GM21723 (cell line): ENCODE results near the gene TMPRSS3.
A peak's percentile ranks its signal among the peaks of the same experiment; 100 is the strongest.

Experiments used
- ATAC-seq: cut with Tn5 transposase; IDR thresholded peaks from one replicate; pipeline ENCODE4 v1.9.1; 2021; ENCODE audit warnings: mild to moderate bottlenecking, moderate library complexity; ENCODE audit not compliant: unreplicated experiment

TMPRSS3 gene

DNA sequence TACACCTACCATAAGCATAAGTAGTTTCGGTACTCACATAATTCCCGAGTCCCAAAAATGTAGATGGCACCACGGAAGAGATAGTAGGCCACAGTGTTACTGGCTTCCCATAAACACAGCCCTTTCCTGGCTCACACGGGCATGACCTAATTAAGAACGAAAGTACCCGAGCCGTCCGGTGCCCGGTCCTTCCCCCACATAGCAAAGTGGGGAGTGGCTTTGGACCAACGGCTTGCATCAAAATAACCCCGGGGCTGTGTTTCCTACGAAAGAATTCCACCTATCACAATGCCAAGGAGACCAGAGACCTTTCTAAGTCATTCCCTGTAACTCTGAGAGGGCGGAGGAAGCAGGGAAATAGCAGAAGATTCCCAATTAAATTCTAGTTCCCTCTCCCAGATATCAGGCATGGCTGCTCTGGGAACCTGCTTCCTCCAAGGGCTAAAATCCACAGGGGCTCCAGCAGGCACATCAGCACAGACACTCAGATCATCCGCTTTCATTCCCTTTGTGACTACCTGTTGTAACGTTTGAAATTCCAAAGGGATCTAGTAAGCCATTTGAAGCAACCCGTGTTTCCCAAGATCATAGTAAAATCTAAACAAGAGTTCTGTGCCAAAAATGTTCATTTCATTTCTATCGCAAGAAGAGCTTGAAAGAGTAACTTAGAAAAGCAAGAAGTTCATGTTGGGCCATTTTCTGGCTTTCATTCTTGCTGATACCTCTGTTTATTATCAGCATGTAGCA lies at the start of gene TMPRSS3:
Gene TMPRSS3 (minus strand): TSS at position 148 of the 747 bp plus-strand sequence. CDS start 635 bp downstream, outside the sequence.
- ATAC-seq, result no peak

DNA sequence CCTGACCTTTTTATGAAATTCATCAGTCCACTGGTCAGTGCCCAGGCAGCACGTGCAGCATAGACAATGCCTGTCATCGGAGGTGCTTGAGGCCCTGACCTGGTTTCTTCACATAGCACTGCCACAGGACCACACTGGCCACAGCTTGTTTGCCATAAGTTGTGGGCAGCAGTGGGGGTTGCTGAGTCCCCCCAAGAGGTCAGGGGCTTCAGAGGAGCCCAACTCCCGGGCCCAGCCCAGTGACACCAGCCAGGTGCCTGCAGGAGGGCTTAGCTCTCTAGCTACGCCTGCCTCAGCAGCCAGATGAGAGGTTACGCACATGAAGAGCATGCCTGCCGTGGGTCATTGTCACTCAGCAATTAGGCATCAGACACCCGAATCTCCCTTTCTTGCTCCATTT lies 49.5 kb upstream of the TMPRSS3 start:
- ATAC-seq, result no peak

DNA sequence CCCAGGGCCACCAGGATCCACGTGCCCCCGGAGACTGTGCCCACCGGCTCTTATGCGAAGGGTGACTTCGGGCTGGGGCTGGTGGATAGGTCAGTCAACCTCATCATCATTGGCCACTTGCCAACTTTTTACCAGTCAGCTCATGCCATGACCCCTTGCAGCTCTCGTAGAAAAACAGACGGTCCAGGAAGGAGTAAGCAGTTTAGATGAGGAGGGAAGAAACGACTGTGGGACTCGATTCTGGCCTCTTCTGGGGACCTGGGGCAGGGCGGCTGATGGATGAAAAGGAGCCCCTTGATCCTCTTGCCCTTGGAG lies 48.9 kb upstream of the TMPRSS3 start:
- ATAC-seq, result no peak

DNA sequence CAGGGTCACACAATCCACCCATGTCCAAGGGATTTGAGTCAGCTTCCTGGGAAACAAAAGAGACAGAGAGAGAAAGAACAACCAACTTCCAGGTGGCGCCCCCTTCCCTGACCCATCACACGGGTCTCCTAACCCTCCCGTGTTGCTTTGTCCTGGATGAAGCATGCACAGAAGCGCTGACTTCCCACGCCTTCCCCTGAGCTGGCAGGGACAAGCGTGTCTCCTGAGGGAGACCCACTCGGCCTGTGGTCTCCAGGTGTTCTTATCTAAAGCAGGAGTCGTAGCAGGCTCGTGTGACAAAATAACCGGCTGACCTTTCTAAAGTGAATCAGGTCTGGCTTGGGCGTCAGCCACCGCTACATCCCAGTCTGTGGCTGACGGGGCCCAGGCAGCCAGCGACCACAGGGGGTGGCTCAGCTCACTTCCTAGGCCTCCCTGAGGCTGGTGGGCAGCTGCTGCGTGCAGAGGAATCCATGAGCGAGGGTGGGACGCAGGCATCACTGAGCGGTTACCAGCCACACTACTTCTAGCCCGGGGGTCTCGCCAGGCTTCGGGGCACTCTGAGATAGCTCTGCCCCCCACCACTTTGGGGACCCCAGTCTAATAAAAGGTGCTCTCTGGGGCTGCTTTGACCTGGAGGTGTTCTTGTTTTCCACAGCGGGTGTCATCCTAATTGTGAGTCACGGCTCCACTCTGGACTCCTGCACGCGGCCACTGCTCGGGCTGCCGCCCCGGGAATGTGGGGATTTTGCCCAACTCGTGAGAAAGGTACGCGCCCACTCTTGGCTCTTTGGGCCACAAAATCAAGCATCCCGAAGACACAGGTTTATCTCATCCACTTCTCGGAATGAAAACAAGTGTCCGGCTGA lies 48.3 kb upstream of the TMPRSS3 start:
- no peak for ATAC-seq

DNA sequence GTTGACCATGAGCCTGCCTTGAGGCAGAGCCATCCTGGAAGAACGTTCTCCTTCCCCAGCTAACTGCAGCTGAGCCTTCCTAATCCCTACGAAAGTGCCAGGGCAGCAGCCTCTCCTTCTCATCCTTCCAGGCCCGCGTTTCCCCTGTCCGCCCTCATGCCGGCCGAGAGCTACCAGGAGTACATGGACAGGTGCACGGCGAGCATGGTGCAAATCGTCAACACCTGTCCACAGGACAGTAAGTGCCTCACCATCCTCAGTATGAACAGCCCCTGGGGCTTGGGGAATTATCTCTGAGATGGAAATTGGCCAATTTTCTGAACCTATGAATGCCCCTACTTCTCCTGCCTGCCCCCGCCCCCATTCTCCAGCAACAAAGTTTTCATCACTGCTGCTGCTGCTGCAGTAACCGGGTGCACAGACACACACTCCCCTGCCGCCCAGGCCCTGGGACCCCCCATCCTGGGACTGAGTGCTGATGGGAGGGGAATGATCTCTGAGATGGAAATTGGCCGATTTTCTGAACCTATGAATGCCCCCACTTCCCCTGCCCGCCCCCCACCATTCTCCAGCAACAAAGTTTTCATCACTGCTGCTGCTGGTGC lies 47.4 kb upstream of the TMPRSS3 start:
- ATAC-seq, result no peak

DNA sequence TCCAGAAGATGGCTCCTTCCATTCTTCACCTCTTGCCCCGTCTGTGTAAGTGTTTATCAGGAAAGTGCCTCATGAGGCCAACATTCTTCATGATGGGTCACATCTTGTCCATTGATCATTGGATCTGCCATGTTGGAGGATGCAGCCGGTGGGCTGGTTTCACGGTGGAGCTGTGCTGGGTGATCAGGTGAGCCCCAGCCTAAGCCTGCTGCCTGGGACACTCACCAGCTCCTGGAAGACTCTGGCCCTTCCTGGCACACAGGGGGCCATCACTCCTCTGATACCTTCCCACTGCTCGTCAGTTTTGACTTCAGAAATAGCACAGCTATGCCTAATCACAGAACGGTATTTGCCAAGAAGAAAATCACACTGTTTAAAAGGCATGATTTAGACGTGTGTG lies 46.1 kb upstream of the TMPRSS3 start:
- ATAC-seq, result no peak

DNA sequence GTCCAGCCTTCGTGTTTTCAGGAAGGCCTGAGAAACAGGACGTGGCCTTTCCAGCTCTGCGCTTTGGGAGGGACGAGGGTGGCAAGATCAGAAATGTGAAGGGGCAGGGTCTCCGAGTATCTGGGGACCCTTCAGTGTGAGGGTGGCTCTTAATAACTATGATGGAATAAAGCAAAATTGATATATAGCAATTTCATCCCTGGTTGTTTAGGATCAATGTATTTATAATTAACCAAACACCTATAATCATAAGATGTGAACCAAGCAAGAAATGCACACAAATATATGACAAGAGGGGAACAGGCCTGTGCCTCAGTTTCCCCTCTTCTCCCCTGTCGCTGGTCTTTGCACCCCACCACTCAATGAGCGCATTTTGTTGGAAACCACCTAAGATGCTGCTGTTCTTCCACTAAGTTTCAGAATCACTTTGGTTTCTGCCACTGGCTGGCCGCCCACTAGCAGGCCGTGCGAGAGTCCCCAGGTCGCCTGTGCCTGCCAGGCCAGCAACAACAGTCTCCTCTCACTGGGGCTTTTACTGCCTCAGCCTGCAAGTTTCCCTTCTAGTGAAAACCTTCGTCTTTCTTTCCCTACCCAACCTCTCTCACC lies 44.4 kb upstream of the TMPRSS3 start:
- ATAC-seq, result peak; percentile 70

DNA sequence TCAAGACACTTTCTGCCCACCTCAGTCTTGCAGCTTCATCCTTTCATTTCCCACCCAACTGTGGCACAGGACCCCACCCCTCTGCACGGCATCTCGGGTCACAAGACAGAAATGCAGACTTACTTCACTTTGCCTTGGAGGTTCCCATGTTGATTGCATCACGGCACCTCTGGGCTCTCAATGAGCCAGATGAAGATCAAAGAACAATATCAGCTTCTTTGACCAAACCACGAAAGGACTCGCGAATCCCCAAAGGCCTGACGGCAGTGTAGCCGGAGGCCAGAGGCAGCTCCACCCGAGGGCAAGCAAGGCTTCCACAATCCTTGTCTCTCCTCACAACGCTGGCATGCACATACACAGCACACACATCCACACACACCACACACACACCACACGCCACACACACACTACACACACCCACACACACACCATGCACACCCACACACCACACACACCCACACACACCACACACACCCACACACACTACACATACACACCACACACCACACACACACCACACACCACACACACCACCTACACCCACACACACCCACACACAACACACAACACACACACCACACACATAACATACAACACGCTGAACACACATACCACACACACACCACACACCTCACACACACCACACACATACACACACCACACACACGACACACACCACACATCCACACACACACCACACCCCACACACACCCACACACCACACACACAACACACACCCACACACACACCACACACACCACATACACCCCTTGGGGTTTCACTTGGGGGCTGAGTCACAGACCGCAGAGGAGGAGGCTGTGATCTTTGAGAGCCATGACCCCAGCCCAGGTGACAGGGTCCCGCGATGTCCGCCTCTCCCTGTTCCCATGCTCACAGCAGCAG lies 43.7 kb upstream of the TMPRSS3 start:
- ATAC-seq, result no peak

DNA sequence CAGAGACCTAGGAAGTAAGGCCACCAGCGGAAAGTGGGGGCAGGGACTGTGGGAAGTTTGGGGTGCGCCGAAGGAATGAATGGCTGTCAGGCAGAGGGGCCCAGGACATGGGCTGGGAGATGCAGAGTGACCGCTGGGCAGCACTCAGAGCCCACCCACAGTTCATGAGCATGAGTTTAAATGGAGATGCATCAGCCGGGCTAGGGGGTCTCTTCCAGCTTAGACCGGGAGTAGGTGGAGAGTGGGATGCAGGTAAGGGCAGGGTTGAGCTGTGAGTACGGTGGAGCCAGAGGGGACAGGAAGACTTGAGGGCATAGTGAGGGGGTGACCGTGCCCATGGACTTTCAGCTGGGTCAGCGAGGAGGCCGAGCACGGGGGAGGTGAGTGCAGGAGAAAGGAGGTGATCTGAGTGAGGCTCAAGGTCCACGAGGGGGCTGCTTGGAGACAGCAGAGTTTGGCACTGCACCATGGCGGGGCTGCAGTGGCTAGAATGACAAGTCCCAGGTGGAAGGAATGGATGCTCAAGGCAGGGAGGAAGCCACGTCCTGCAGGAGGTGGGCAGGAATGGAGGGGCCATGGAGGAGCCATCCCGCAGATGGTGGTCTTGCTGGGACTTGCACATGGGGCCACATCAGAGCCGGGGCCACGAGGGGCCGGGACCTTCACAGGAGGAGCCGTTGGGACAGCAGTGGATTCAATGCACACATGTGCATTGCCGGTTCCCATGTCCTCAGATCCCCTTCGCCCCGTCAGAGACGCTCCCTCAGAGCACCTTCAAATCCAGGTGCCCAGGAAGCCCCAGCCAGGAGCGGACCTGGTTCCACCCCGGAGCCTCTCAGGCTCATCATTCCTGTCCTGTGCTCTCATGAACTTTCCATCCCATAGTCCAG lies 42.7 kb upstream of the TMPRSS3 start:
- ATAC-seq, result no peak

DNA sequence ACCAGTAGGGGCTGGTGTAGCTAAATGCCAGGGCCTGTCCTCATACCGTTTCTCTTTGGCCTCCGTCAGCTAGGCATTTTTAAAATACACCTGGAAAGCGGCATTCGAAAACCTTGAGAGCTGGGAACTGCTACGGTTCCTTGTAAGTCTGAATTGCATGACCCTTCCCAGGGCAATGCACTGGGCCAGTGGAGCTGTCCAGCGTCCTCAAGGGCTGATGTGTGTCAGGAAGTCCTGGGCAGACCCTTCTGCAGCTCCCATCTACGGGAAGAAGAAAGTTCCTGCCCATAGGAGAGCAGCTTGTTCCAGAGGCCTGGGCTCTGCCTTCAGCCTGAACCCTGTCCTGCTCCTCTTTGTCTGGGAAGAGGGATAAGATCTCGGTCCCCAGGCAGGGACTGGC lies 41.9 kb upstream of the TMPRSS3 start:
- ATAC-seq, result no peak

DNA sequence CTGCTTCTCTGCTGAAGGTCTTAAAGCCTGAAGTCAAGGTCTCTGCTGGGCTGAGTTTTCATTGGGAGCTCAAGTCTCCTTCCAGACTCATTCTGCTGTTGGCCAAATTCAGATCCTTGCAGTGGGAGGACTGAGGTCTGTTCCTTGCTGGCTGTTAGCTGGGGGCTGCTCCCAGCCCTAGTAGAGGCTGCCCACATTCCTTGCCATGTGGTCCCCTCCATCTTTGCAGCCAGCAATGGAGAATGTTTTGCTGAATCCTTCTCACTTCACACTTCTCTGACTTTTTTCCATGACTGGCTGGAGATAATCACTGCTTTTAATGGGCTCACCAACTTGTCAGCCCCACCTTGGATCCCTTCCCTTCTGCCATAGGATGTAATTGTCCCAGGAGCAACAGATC lies 41.1 kb upstream of the TMPRSS3 start:
- no peak for ATAC-seq

DNA sequence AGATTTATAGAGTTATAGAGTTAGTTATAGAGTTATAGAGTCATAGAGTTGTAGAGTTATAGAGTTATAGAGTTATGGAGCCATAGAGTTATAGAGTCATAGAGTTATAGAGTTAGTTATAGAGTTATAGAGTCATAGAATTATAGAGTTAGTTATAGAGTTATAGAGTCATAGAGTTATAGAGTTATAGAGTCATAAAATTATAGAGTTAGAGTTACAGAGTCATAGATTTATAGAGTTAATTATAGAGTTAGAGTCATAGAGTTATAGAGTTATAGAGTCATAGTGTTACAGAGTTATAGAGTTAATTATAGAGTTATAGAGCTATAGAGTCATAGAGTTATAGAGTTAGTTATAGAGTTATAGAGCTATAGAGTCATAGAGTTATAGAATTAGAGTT lies 40.0 kb upstream of the TMPRSS3 start:
- ATAC-seq, result no peak

DNA sequence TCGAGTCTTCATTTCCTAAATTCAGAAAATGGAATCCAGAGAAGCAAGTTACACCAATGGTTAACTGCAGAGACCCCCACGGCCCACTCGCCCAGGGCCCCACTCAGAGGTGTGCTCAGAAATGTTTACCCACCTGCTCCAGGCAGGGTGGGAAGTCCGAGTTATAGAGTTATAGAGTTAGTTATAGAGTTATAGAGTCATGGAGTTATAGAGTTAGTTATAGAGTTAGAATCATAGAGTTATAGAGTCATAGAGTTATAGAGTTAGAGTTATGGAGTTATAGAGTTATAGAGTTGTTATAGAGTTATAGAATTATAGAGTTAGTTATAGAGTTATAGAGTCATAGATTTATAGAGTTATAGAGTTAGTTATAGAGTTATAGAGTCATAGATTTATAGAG lies 39.5 kb upstream of the TMPRSS3 start:
- ATAC-seq, result no peak

DNA sequence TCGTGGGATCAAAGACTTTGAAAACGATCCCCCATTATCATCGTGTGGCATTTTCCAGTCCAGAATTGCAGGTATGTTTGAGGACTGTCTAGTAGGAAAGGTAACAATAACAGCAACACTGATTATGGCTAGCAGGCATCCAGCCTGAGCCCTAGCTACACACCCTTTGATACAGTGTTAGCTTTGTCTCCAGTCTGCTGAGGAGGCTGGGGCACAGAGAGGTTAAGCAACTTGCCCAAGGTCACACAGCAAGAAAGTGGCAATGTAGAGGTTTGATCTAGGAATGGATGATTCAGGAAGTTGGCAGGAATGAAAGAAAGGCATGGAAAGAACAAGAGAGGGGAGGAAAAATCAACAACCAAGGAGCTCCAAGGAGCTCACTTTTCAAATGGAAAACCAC lies 39.0 kb upstream of the TMPRSS3 start:
- no peak for ATAC-seq

DNA sequence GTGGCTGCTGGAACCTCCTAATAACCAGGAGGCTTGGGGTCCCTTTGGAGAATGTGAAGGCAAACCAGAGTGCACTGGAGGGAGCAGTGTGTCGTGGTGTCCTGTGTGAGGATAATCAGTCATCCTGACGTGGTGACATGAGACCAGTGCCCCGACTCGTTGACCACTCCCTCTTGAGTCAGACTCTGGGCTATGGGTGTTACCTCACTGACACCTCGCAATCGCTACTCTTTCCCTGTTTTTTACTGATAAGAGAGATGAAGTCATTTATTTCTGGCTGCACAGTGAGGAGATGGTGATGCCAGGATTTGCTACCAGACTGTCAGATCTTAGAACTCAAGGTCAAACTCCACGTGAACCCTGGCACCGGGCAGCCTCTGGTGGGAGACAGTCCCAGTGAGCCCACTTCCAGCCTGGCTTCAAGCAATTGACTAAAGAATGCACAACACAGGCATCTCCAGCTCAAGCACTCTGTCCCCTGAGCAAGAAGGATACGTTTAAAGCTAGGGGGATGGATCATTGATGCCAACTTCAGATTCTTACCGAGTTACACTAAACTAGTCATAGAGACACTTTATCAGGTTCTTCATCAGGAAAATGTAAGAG lies 38.2 kb upstream of the TMPRSS3 start:
- no peak for ATAC-seq

DNA sequence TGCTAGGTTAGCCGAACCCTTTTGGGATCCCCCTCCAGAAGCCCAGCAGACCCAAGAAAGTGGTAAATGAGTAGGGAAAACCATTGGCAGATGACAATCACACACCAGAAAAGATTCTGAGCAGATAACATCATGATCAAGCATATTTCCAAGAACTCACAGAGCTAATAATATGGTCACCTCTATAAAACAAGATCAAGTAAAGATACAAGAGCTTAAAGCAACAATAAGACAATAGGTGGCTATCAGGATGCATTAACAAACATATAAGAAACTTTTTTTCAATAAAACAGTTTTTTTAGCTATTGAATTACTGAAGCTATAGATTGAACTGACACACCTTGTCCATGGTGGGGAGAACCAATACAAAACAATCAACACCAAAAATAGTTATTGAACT lies 36.8 kb upstream of the TMPRSS3 start:
- no peak for ATAC-seq

DNA sequence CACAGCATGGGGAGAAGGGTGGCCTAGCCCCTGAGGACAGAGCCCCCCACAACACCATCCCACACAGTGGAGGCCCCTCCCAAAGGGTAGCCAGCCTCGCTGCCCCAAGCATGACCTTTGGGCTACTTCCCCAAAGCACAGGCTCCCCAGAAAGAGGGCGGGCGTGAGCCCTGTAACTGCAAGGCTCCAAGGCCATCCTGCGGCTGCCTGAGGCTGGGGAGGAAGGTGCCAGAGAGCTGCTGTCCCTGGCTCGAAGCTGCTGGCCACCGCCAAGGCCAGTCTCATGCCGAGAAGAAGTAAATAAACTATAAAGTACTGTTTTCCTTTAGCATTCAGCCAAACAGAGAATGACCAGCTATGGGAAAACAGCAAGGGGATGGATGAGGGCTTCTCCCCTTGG lies 35.3 kb upstream of the TMPRSS3 start:
- no peak for ATAC-seq

DNA sequence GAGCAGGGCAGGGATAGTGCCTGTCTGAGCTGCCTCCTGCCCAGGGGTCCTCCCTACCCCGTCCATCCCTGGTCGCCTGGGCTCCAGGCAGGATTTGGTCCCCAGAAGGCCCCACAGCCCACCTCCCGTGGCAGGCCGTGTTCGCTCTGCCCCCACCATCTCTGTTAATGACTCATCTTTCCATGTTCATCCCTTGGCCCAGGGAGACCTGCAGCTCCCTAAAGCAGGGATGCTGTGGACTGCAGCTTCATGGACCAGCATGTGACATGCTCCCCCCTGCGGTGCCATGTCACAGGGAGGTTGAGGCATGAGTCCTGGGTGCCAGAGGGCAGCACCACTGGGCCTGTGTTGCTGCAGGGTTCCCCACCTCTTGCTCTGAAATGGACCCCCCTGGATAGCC lies 34.7 kb upstream of the TMPRSS3 start:
- no peak for ATAC-seq

DNA sequence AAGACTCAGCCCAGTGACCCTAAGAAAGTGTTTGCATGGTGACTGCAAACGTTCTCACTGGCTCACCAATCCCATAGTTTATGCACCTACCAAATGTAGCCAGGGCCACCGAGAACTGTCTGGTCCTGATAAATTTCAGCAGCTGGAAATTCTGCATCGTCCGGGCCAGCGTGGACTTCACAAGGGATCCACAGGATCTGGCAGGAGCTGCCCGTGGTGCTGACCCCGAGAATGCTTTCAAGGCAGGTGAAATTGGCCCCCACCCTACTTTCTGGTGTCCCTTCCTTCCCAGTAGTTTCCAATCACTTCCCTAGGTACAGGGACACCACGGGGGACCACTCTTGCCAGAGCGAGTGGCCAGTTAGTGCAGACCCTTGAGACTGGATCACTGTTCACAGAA lies 34.0 kb upstream of the TMPRSS3 start:
- ATAC-seq, result no peak
